ENCODE measurements around the gene WEE2. TPM values are rescaled to one million over a fixed set of nuclear protein-coding genes. Genes with fewer than 3 reads are reported as not detected.

Gene WEE2
- total RNA-seq, 1 experiment from 2014 or later, result not detected

DNA sequence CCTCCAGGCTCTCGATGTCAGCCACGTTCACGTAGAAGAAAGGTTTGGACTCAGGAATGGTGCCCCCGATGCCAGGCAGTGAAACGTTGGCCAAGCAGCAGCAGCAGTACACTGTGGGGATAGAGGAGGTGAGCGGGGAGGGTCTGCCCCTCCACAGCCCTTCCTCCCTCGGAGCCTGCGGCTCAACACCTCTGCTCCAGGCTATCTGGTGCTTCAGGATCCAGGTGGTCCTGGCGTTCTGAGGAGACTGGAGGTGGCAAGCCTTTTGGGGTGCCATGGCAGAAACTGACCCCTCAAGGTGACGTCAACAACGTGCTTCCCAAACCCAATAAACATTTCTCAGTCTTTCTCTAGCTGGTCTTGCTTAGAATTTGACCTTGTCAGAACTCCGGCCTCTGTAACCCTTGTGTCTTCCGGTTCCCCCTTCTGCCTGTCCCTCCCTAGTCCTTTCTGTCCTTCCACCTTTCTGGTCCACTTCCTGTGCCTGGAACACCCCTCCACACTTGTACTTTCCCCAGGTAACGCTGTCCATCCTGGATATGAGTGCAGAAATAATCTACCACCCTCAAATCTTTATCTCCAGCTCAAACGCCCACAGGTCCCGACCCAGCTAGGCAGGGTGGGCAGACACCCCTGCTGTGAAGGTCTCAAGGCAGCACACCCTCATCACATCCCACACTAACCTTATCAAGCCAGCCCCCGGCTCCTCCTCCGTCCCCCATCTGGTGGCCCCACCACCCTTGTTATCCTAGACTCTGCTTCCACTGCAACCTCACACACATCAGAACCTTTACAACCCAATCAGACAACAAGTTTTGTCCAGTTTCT is 42.7 kb upstream of the WEE2 start:
- no peak overlapping the region for H3K9ac ChIP-seq (ENCODE audit: low read length)
- H4K20me1 ChIP-seq (ENCODE audit: insufficient read depth), result no peaks in the 10 kb centered on the region
- H3K4me1 ChIP-seq (ENCODE audit: control insufficient read depth in 1 of 2, insufficient read depth in 2 of 2, low read length in 2 of 2), result peaks cover 0 to 7% of the 10 kb centered on the region in 2 experiments; a peak in 1 of 4 replicates
- ChIA-PET POLR2A (no interaction called here), CTCF (interaction anchor here (1.1 kb wide), 1 partner anchor 11 kb away, joined by 3 read pairs; no protein-coding TSS in a partner anchor), RAD21 (ENCODE audit: low non-redundant PET in 1 of 2, low total read pairs in 2 of 2, uncharacterized antibody in 2 of 2, unreplicated experiment in 2 of 2) (no interaction called here)
- no peak for ATAC-seq
- H3K4me3 ChIP-seq (replicated peaks in 1 of 2; ENCODE audit: low read depth in 1 of 2, low read length in 2 of 2), result no peak overlapping the region
- H3K9me3 ChIP-seq (ENCODE audit: control insufficient read depth in 1 of 2, insufficient read depth in 1 of 2, low read depth in 1 of 2, low read length in 2 of 2), result no peaks in the 10 kb centered on the region
- DNase-seq (ENCODE audit: low read depth, low spot score), result no peak
- intact Hi-C loops (cut with micrococcal nuclease), result no loop called here
- TF ChIP-seq SRF (IDR thresholded peaks at IDR 0.05; ENCODE audit: low read depth) (no peak), ELF1 (IDR thresholded peaks at IDR 0.05; ENCODE audit: borderline replicate concordance, low read depth) (no peak), EZH2 (IDR thresholded peaks at IDR 0.05) (no peak), POLR2AphosphoS5 (IDR thresholded peaks at IDR 0.05; ENCODE audit: low read depth, low read length) (no peak)
- TF ChIP-seq, protein P1, sequence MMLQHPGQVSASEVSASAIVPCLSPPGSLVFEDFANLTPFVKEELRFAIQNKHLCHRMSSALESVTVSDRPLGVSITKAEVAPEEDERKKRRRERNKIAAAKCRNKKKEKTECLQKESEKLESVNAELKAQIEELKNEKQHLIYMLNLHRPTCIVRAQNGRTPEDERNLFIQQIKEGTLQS (IDR thresholded peaks at IDR 0.05), result no peak
- no peak overlapping the region for H3K27ac ChIP-seq (ENCODE audit: low read depth, low read length)
- H3K9me2 ChIP-seq (ENCODE audit: insufficient read depth), result no peaks in the 10 kb centered on the region
- H3K79me2 ChIP-seq (ENCODE audit: insufficient read depth, low read length), result no peaks in the 10 kb centered on the region
- no peak overlapping the region for H2AFZ ChIP-seq (ENCODE audit: low read depth, low read length, poor library complexity, severe bottlenecking)
- no peak overlapping the region for H3K4me2 ChIP-seq (ENCODE audit: low read length)
- BruUV-seq (replicated peaks), result no TSS peak
- no peaks in the 10 kb centered on the region for H3K27me3 ChIP-seq (ENCODE audit: insufficient read depth, low read length)
- H3K36me3 ChIP-seq (ENCODE audit: control insufficient read depth in 1 of 2, insufficient read depth in 2 of 2, low read length in 2 of 2), result peaks cover 7 to 19% of the 10 kb centered on the region in 2 experiments; a peak in 3 of 4 replicates

DNA sequence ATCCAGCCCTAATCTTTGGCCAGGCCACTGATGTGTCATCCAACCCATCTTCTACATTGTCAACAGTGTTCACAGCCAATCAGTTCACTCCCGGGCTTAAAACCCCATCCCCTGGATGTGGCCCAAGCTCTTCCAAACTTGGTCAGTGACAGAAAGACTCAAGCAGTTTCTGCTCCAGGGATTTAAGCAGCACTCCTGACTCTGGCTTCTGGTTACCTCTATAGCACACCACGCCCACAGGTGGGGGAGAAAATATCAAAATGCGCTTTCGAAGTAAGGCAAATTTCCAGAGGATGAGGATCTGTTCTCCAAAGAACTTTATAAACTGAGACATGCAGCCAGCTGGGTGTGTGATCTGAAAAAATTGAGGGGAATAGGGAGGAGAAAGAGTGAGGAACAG is 42.1 kb upstream of the WEE2 start:
- BruUV-seq (replicated peaks), result no TSS peak
- peaks cover 0 to 7% of the 10 kb centered on the region in 2 experiments; a peak in 1 of 4 replicates for H3K4me1 ChIP-seq (ENCODE audit: control insufficient read depth in 1 of 2, insufficient read depth in 2 of 2, low read length in 2 of 2)
- H3K4me3 ChIP-seq (replicated peaks in 1 of 2; ENCODE audit: low read depth in 1 of 2, low read length in 2 of 2), result no peak overlapping the region
- POLR2A ChIA-PET, result no interaction called here
- H3K27me3 ChIP-seq (ENCODE audit: insufficient read depth, low read length), result no peaks in the 10 kb centered on the region
- H3K9me2 ChIP-seq (ENCODE audit: insufficient read depth), result no peaks in the 10 kb centered on the region
- H3K36me3 ChIP-seq (ENCODE audit: control insufficient read depth in 1 of 2, insufficient read depth in 2 of 2, low read length in 2 of 2), result peaks cover 7 to 19% of the 10 kb centered on the region in 2 experiments; a peak in 3 of 4 replicates
- RAD21 ChIA-PET (ENCODE audit: low non-redundant PET in 1 of 2, low total read pairs in 2 of 2, uncharacterized antibody in 2 of 2, unreplicated experiment in 2 of 2), result no interaction called here
- H3K79me2 ChIP-seq (ENCODE audit: insufficient read depth, low read length), result no peaks in the 10 kb centered on the region
- ATAC-seq (no peak), DNase-seq (ENCODE audit: low read depth, low spot score) (no peak)
- no peak overlapping the region for H3K9ac ChIP-seq (ENCODE audit: low read length)
- no peak overlapping the region for H3K4me2 ChIP-seq (ENCODE audit: low read length)
- H2AFZ ChIP-seq (ENCODE audit: low read depth, low read length, poor library complexity, severe bottlenecking), result no peak overlapping the region
- no peaks in the 10 kb centered on the region for H4K20me1 ChIP-seq (ENCODE audit: insufficient read depth)
- H3K27ac ChIP-seq (ENCODE audit: low read depth, low read length), result no peak overlapping the region
- CTCF ChIA-PET, result interaction anchor here (1.1 kb wide), 1 partner anchor 11 kb away, joined by 3 read pairs; no protein-coding TSS in a partner anchor
- no peaks in the 10 kb centered on the region for H3K9me3 ChIP-seq (ENCODE audit: control insufficient read depth in 1 of 2, insufficient read depth in 1 of 2, low read depth in 1 of 2, low read length in 2 of 2)
- intact Hi-C loops (cut with micrococcal nuclease), result no loop called here
- TF ChIP-seq TCF7L2 (IDR thresholded peaks at IDR 0.05; ENCODE audit: borderline replicate concordance, extremely low read depth, insufficient read depth, insufficient read length) (no peak), CBX3 (IDR thresholded peaks at IDR 0.05; ENCODE audit: low read depth) (no peak), SIN3A (IDR thresholded peaks at IDR 0.05; ENCODE audit: low read depth) (no peak), FOSL1 (IDR thresholded peaks at IDR 0.05; ENCODE audit: low read depth) (no peak), SRF (IDR thresholded peaks at IDR 0.05; ENCODE audit: low read depth) (no peak), ELF1 (IDR thresholded peaks at IDR 0.05; ENCODE audit: borderline replicate concordance, low read depth) (no peak), EGR1 (IDR thresholded peaks at IDR 0.05; ENCODE audit: low read depth) (no peak), JUND (IDR thresholded peaks at IDR 0.05) (no peak), CEBPB (IDR thresholded peaks at IDR 0.05; ENCODE audit: low read depth) (no peak), EZH2 (IDR thresholded peaks at IDR 0.05) (no peak)
- TF ChIP-seq, protein P2, sequence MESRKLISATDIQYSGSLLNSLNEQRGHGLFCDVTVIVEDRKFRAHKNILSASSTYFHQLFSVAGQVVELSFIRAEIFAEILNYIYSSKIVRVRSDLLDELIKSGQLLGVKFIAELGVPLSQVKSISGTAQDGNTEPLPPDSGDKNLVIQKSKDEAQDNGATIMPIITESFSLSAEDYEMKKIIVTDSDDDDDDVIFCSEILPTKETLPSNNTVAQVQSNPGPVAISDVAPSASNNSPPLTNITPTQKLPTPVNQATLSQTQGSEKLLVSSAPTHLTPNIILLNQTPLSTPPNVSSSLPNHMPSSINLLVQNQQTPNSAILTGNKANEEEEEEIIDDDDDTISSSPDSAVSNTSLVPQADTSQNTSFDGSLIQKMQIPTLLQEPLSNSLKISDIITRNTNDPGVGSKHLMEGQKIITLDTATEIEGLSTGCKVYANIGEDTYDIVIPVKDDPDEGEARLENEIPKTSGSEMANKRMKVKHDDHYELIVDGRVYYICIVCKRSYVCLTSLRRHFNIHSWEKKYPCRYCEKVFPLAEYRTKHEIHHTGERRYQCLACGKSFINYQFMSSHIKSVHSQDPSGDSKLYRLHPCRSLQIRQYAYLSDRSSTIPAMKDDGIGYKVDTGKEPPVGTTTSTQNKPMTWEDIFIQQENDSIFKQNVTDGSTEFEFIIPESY (IDR thresholded peaks at IDR 0.05; ENCODE audit: extremely low read depth, insufficient replicate concordance, low read length), result no peak
- TF ChIP-seq, protein P1 (IDR thresholded peaks at IDR 0.05), result no peak
